Measurements from ENCODE around the gene MRPS14. TPM values are rescaled to one million over a fixed set of nuclear protein-coding genes. Genes with fewer than 3 reads are reported as not detected.

MRPS14 gene
- total and polyA plus RNA-seq, 2 donors (not counting 1 experiment from before 2014, with no cell fraction given) = 9.1 to 29.4 TPM

DNA sequence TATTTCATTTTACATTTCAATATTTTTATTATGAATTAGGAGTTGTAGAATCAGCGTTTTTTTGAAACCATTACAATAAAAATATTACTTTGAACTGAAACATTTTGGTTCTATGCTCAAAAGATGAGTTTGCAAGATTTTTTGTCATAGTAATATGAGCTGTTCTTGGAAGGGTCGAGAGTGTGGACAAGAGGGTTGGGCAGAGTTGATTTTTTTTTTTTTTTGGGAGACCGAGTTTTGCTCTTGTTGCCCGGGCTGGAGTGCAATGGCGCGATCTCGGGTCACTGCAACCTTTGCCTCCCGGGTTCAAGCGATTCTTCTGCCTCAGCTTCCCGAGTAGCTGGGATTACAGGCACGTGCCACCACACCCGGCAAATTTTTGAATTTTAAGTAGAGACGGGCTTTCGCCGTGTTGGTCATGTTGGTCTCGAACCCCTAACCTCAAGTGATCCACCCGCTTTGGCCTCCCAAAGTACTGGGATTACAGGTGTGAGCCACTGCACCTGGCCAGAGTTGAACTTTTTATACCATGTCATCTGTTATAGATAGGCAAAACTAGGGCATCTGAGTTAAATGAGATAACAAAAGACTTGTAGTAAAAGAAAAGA, 20.2 kb downstream of the MRPS14 start:
- Histone ChIP-seq H2AFZ (ENCODE audit: insufficient read depth, low read depth, low read length, poor library complexity, severe bottlenecking) (no peak overlapping the region), H3K27ac (ENCODE audit: low read length in 2 of 2) (peak overlapping the region in 1 of 2 donors; percentile 32), H4K20me1 (ENCODE audit: control insufficient read depth, insufficient read depth, low read length, poor library complexity, severe bottlenecking) (peaks cover 32% of the 10 kb centered on the region), H3K4me1 (ENCODE audit: control insufficient read depth in 2 of 2, insufficient read depth in 2 of 2, low read length in 2 of 2) (peaks cover 21% of the 10 kb centered on the region in 2 donors), H3K36me3 (replicated peaks in 1 of 2; ENCODE audit: control extremely low read depth in 1 of 2, control insufficient read depth in 1 of 2, extremely low read depth in 1 of 2, insufficient read depth in 2 of 2, low read length in 1 of 2) (peaks cover 4 to 29% of the 10 kb centered on the region in 2 experiments), H3K4me2 (replicated peaks; ENCODE audit: low read depth, low read length, poor library complexity, severe bottlenecking) (no peak overlapping the region), H3K9ac (ENCODE audit: low read length) (no peak overlapping the region), H3K27me3 (replicated peaks in 1 of 4; ENCODE audit: control extremely low read depth in 1 of 4, control insufficient read depth in 3 of 4, insufficient read depth in 4 of 4, low read length in 3 of 4) (no peaks in the 10 kb centered on the region), H3K79me2 (ENCODE audit: control insufficient read depth, insufficient read depth, low read length) (peaks cover 76% of the 10 kb centered on the region), H3K4me3 (ENCODE audit: control extremely low read depth in 1 of 5, extremely low read depth in 1 of 5, insufficient read depth in 1 of 5, low read depth in 2 of 5, low read length in 4 of 5) (no peak overlapping the region), H3K9me3 (ENCODE audit: control extremely low read depth in 1 of 3, control insufficient read depth in 2 of 3, insufficient read depth in 1 of 3, low read length in 2 of 3) (no peaks in the 10 kb centered on the region)
- TF ChIP-seq, protein P1, sequence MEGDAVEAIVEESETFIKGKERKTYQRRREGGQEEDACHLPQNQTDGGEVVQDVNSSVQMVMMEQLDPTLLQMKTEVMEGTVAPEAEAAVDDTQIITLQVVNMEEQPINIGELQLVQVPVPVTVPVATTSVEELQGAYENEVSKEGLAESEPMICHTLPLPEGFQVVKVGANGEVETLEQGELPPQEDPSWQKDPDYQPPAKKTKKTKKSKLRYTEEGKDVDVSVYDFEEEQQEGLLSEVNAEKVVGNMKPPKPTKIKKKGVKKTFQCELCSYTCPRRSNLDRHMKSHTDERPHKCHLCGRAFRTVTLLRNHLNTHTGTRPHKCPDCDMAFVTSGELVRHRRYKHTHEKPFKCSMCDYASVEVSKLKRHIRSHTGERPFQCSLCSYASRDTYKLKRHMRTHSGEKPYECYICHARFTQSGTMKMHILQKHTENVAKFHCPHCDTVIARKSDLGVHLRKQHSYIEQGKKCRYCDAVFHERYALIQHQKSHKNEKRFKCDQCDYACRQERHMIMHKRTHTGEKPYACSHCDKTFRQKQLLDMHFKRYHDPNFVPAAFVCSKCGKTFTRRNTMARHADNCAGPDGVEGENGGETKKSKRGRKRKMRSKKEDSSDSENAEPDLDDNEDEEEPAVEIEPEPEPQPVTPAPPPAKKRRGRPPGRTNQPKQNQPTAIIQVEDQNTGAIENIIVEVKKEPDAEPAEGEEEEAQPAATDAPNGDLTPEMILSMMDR (IDR thresholded peaks at IDR 0.05) = no peak
- no peak for TF ChIP-seq EZH2 (IDR thresholded peaks at IDR 0.05; ENCODE audit: borderline replicate concordance, insufficient read depth, low read depth, low read length, poor library complexity, severe bottlenecking)
- DNase-seq (no peak), ATAC-seq (ENCODE audit: low read depth) (no peak)
- Mint-ChIP-seq H3K4me1 (peaks cover 26% of the 10 kb centered on the region), H3K27me3 (no peaks in the 10 kb centered on the region), H3K9me3 (ENCODE audit: insufficient read depth) (no peaks in the 10 kb centered on the region), H3K27ac (no peak overlapping the region), H3K4me3 (no peak overlapping the region)
- ChIA-PET CTCF (interaction anchor here (1.7 kb wide), 1 partner anchor 122 kb away, joined by 4 read pairs; no protein-coding TSS in a partner anchor), POLR2A (interaction anchor here (0.7 to 1.0 kb wide), 2 partner anchors 20 to 36 kb away, joined by 3 to 4 read pairs; partner anchors contain the start of gene MRPS14)
- 96% methylated on average over 15 of the region's 17 CpGs for WGBS (ENCODE audit: insufficient coverage)
- intact Hi-C loops (cut with micrococcal nuclease) = no loop called here

DNA sequence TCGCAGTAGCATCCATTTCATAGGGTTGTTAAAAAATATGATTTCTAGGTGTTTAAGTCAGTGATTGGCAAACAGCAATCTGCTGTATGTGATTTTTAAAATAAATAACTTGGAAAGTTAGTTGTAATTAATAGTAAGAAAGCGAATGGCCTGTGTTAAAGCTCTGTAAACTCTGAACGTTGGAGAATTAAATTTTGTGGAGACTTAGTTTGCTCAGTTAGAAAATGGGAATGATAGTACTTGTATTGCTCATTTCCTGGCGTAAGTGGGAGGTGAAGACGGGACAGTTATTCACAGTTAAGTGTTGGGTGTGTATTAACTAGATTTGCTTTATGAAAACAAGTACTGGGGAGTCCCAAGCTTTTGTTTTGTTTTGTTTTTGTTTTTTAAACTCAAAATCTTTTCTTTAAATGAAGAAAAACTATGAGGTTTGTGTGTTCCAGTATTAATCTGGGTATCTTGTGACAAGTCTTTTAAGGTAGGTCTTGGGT, 22.5 kb downstream of the MRPS14 start:
- ATAC-seq (ENCODE audit: low read depth) (no peak), DNase-seq (no peak)
- WGBS (ENCODE audit: insufficient coverage) = 3% methylated on average over 4 of the region's 5 CpGs
- H2AFZ ChIP-seq (ENCODE audit: insufficient read depth, low read depth, low read length, poor library complexity, severe bottlenecking) = peak overlapping the region; percentile 77
- H3K9me3 ChIP-seq (ENCODE audit: control extremely low read depth in 1 of 3, control insufficient read depth in 2 of 3, insufficient read depth in 1 of 3, low read length in 2 of 3) = no peaks in the 10 kb centered on the region
- H3K79me2 ChIP-seq (ENCODE audit: control insufficient read depth, insufficient read depth, low read length) = peaks cover 58% of the 10 kb centered on the region
- peaks cover 22 to 23% of the 10 kb centered on the region in 2 donors for H3K4me1 ChIP-seq (ENCODE audit: control insufficient read depth in 2 of 2, insufficient read depth in 2 of 2, low read length in 2 of 2)
- H3K4me3 ChIP-seq (ENCODE audit: control extremely low read depth in 1 of 5, extremely low read depth in 1 of 5, insufficient read depth in 1 of 5, low read depth in 2 of 5, low read length in 4 of 5) = peak overlapping the region; percentile 73 to 93 (median 90)
- intact Hi-C loops (cut with micrococcal nuclease) = no loop called here
- Mint-ChIP-seq H3K27me3 (no peaks in the 10 kb centered on the region), H3K9me3 (ENCODE audit: insufficient read depth) (no peaks in the 10 kb centered on the region), H3K4me3 (no peak overlapping the region), H3K27ac (no peak overlapping the region), H3K4me1 (peaks cover 36% of the 10 kb centered on the region)
- peak overlapping the region; percentile 91 for H3K4me2 ChIP-seq (replicated peaks; ENCODE audit: low read depth, low read length, poor library complexity, severe bottlenecking)
- peak overlapping the region; percentile 99 for H3K9ac ChIP-seq (ENCODE audit: low read length)
- TF ChIP-seq EZH2 (IDR thresholded peaks at IDR 0.05; ENCODE audit: borderline replicate concordance, insufficient read depth, low read depth, low read length, poor library complexity, severe bottlenecking) = no peak
- TF ChIP-seq, protein P1 (IDR thresholded peaks at IDR 0.05) = no peak
- peak overlapping the region; percentile 82 to 99 for H3K27ac ChIP-seq (ENCODE audit: low read length in 2 of 2)
- ChIA-PET POLR2A (interaction anchor here (1.9 to 3.3 kb wide), 3 partner anchors 14 to 29 kb away, joined by 4 to 57 read pairs (median 4); partner anchors contain the start of gene MRPS14), CTCF (interaction anchor here (0.9 to 4.2 kb wide), 4 partner anchors 17 to 201 kb away, joined by 3 to 19 read pairs (median 12); partner anchors contain the start of gene MRPS14)
- peaks cover 1 to 7% of the 10 kb centered on the region in 2 experiments for H3K36me3 ChIP-seq (replicated peaks in 1 of 2; ENCODE audit: control extremely low read depth in 1 of 2, control insufficient read depth in 1 of 2, extremely low read depth in 1 of 2, insufficient read depth in 2 of 2, low read length in 1 of 2)
- peaks cover 18% of the 10 kb centered on the region for H4K20me1 ChIP-seq (ENCODE audit: control insufficient read depth, insufficient read depth, low read length, poor library complexity, severe bottlenecking)
- no peaks in the 10 kb centered on the region for H3K27me3 ChIP-seq (replicated peaks in 1 of 4; ENCODE audit: control extremely low read depth in 1 of 4, control insufficient read depth in 3 of 4, insufficient read depth in 4 of 4, low read length in 3 of 4)

Data from B cell (primary cell).